ENCODE data around the gene STK33.

The STK33 gene

DNA sequence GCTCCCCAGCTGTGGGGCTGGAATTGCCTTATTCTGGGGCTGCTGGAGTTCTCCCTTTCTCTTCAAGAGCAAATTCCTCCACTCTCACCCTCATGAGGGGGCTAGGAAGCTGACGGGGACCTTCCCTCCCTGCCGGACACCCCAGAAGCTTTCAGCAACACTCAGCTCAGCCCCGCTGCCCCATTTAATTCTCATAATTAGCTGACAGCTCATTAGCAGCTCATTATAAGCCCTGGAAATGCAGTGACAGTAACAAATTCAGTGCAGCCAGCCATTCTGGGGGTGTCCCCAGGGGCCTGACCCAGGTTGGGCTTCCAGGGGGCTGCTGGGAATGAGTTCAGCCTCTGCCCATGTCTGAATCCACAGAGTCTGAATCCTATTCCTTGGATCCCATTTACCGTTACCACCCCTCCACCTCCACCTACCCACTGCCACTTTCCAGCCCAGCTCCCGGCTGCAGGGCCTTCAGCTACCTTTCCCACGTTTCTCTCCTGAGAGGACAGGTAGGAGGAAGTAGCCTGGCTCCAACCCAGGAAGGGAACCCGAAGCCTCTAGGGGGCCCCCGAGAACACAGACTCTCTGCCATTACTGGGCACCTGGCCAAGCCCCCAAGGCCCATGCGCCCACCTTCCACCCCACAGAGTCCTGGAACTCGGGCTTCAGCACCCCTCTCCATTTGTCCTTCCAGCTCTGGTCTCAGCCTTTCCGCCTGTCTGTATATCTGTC, 228.6 kb downstream of the STK33 start:
- Histone ChIP-seq H3K27ac (ENCODE audit: low read length) (no peak overlapping the region), H4K20me1 (ENCODE audit: insufficient read depth, low read length) (no peaks in the 10 kb centered on the region), H3K9me3 (ENCODE audit: insufficient read depth, low read length, severe bottlenecking) (no peaks in the 10 kb centered on the region), H3K9ac (ENCODE audit: low read depth, low read length) (no peak overlapping the region), H3K79me2 (ENCODE audit: insufficient read depth, low read length) (no peaks in the 10 kb centered on the region), H3K4me3 (ENCODE audit: low read depth in 1 of 2, low read length in 2 of 2) (no peak overlapping the region), H3K4me2 (ENCODE audit: insufficient read depth, low read length) (no peak overlapping the region), H3K27me3 (ENCODE audit: insufficient read depth, low read length, poor library complexity) (no peaks in the 10 kb centered on the region), H3K4me1 (ENCODE audit: insufficient read depth, low read length) (no peaks in the 10 kb centered on the region), H2AFZ (ENCODE audit: low read depth, low read length) (no peak overlapping the region), H3K36me3 (ENCODE audit: insufficient read depth, low read length) (no peaks in the 10 kb centered on the region)
- no peak for TF ChIP-seq EZH2 (IDR thresholded peaks at IDR 0.05; ENCODE audit: borderline replicate concordance, low read depth, low read length, severe bottlenecking)
- TF ChIP-seq, protein P1, sequence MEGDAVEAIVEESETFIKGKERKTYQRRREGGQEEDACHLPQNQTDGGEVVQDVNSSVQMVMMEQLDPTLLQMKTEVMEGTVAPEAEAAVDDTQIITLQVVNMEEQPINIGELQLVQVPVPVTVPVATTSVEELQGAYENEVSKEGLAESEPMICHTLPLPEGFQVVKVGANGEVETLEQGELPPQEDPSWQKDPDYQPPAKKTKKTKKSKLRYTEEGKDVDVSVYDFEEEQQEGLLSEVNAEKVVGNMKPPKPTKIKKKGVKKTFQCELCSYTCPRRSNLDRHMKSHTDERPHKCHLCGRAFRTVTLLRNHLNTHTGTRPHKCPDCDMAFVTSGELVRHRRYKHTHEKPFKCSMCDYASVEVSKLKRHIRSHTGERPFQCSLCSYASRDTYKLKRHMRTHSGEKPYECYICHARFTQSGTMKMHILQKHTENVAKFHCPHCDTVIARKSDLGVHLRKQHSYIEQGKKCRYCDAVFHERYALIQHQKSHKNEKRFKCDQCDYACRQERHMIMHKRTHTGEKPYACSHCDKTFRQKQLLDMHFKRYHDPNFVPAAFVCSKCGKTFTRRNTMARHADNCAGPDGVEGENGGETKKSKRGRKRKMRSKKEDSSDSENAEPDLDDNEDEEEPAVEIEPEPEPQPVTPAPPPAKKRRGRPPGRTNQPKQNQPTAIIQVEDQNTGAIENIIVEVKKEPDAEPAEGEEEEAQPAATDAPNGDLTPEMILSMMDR (IDR thresholded peaks at IDR 0.05; ENCODE audit: borderline replicate concordance, extremely low read depth, low read length, poor library complexity, severe bottlenecking), result no peak
- ATAC-seq (ENCODE audit: insufficient read depth, low read depth) (no peak), DNase-seq (no peak)

DNA sequence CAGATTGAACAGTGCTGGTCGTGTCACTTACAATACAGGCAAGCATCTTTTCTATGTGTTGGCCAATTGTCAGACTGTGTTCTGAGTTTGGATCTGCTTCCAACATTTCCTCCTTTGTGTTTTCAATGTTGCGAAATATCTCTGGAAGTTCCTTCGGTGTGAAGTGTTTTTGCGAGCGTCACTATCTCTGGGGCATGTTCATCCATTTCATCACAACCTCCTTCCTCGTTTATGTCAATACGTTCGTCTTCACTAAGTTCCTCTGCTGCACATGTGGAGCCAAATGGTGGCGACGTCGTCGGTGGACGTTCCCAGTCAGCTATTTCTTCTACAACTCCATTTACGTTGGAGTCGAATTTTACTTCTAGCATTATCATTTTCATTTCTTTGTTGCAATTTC, 230.1 kb downstream of the STK33 start:
- Histone ChIP-seq H3K36me3 (ENCODE audit: insufficient read depth, low read length) (no peaks in the 10 kb centered on the region), H3K27me3 (ENCODE audit: insufficient read depth, low read length, poor library complexity) (peaks cover 8% of the 10 kb centered on the region), H3K79me2 (ENCODE audit: insufficient read depth, low read length) (no peaks in the 10 kb centered on the region), H3K9me3 (ENCODE audit: insufficient read depth, low read length, severe bottlenecking) (no peaks in the 10 kb centered on the region), H3K4me3 (ENCODE audit: low read depth in 1 of 2, low read length in 2 of 2) (no peak overlapping the region), H3K27ac (ENCODE audit: low read length) (no peak overlapping the region), H2AFZ (ENCODE audit: low read depth, low read length) (no peak overlapping the region), H4K20me1 (ENCODE audit: insufficient read depth, low read length) (no peaks in the 10 kb centered on the region), H3K4me1 (ENCODE audit: insufficient read depth, low read length) (no peaks in the 10 kb centered on the region), H3K4me2 (ENCODE audit: insufficient read depth, low read length) (no peak overlapping the region), H3K9ac (ENCODE audit: low read depth, low read length) (no peak overlapping the region)
- no peak for TF ChIP-seq EZH2 (IDR thresholded peaks at IDR 0.05; ENCODE audit: borderline replicate concordance, low read depth, low read length, severe bottlenecking)
- TF ChIP-seq, protein P1 (IDR thresholded peaks at IDR 0.05; ENCODE audit: borderline replicate concordance, extremely low read depth, low read length, poor library complexity, severe bottlenecking), result no peak
- no peak for ATAC-seq (ENCODE audit: insufficient read depth, low read depth)
- no peak for DNase-seq

DNA sequence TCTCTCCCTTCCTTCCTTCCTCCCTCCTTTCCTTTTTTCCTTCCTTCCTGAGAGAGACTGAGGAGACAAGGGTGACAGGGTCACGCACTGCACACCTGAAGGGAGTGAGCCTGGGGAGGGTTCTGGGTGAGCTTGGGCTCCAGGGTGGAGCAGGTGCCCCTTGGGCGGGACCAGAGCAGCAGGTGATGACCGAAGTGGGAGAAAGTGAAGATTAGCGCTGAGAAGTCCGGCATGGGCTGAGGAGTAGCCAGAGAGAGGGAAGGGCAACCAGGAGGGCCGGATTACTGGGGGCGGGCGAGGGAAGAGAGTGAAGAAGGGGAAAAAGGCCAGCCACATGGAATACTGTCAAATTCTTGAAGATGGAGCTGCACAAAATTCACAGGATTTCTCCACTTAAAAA, 231.1 kb downstream of the STK33 start:
- TF ChIP-seq EZH2 (IDR thresholded peaks at IDR 0.05; ENCODE audit: borderline replicate concordance, low read depth, low read length, severe bottlenecking), result no peak
- TF ChIP-seq, protein P1 (IDR thresholded peaks at IDR 0.05; ENCODE audit: borderline replicate concordance, extremely low read depth, low read length, poor library complexity, severe bottlenecking), result no peak
- H3K9ac ChIP-seq (ENCODE audit: low read depth, low read length), result no peak overlapping the region
- no peaks in the 10 kb centered on the region for H4K20me1 ChIP-seq (ENCODE audit: insufficient read depth, low read length)
- ATAC-seq (ENCODE audit: insufficient read depth, low read depth) (no peak), DNase-seq (no peak)
- no peaks in the 10 kb centered on the region for H3K4me1 ChIP-seq (ENCODE audit: insufficient read depth, low read length)
- no peaks in the 10 kb centered on the region for H3K79me2 ChIP-seq (ENCODE audit: insufficient read depth, low read length)
- H3K4me2 ChIP-seq (ENCODE audit: insufficient read depth, low read length), result no peak overlapping the region
- H3K27me3 ChIP-seq (ENCODE audit: insufficient read depth, low read length, poor library complexity), result peaks cover 11% of the 10 kb centered on the region
- H3K4me3 ChIP-seq (ENCODE audit: low read depth in 1 of 2, low read length in 2 of 2), result no peak overlapping the region
- no peaks in the 10 kb centered on the region for H3K36me3 ChIP-seq (ENCODE audit: insufficient read depth, low read length)
- no peak overlapping the region for H2AFZ ChIP-seq (ENCODE audit: low read depth, low read length)
- no peak overlapping the region for H3K27ac ChIP-seq (ENCODE audit: low read length)
- no peaks in the 10 kb centered on the region for H3K9me3 ChIP-seq (ENCODE audit: insufficient read depth, low read length, severe bottlenecking)
